ENCODE data around the gene SMOC1.

The SMOC1 gene

DNA sequence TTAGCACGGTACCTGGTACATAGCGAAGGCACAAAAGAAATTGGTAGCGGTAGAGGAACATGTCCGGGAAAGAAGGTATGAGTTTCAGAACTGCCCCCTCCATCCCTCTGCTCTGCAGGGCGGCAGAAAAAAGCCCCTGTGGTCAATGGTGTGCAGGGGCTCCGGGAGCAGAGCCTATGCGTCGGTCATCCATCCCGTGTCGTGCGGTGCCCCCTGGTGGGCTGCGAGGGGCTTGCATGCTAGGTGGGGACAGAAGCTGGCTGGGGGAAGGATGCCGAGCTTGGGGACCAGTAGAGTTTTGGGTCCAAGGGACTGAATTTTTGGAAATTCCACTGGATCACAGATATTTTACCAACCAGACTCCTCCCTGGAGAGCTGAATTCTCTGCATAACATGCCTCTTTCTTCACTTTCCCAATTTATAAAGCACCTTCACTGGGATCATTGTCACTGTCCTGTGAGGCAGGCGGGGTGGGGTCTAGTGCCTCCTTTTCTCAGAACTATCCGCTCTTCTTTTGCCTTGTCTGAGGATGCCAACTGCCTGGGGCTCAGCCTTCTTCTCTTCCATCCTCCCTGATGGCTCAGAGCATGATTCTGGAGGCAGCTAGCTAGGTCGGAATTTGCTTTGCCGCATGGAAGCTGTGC, 148.7 kb downstream of the SMOC1 start:
- H3K4me1 ChIP-seq (ENCODE audit: control insufficient read depth, insufficient read depth, low read length): peaks cover 23% of the 10 kb centered on the region
- H3K27ac ChIP-seq (ENCODE audit: insufficient read depth, low read depth, low read length, poor library complexity, severe bottlenecking): no peak overlapping the region
- H3K36me3 ChIP-seq (ENCODE audit: control insufficient read depth, insufficient read depth, low read length): peaks cover 15% of the 10 kb centered on the region
- H3K27me3 ChIP-seq (ENCODE audit: control insufficient read depth, insufficient read depth, low read length, poor library complexity, severe bottlenecking): no peaks in the 10 kb centered on the region
- H3K9me3 ChIP-seq (ENCODE audit: control insufficient read depth, low read length): no peaks in the 10 kb centered on the region
- WGBS, 2 experiments: 40 to 43% methylated on average over 17 of the region's 17 CpGs
- H3K4me3 ChIP-seq (ENCODE audit: insufficient read depth, low read depth, low read length): no peak overlapping the region

DNA sequence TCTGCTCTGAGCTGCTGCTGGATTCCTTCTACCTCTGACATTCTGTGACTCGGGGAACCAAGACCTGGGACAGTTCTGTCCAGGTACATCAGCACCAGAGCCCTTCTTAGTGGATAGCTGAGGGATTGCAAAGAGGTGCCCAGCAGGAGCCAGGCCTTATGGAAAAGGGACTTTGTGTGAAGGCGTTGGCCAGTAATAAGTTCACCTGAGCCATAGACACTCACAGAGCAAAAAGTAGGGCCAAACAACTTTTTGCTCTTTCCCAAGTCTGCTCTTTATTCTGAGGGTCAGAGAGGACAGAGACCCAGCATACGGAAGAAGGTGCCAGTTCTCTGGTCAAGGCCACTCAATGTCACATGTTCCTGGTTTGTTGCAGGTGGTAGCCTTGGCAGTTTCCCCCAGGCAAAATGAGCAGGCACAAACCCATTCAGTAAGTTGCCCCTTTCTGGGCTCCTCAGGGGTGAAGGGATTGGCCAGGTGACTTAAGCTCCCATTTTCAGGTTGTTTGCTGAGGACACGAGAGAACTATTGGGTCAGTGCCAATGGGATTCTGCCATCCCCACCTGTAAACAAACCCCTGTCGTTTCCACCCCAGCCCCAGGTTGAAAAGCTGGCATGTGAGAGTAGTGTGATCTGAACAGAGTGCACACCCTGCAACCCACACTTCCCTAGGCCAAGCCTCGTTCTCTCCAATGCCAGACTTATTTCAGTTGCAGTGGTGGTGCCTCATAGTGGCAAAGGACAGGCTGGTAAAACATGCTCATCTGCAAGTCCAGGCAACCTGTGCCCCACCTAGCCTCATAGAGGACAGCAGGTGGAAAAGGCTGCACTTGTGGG, 150.3 kb downstream of the SMOC1 start:
- no peak overlapping the region for H3K27ac ChIP-seq (ENCODE audit: insufficient read depth, low read depth, low read length, poor library complexity, severe bottlenecking)
- 90 to 93% methylated on average over 6 of the region's 6 CpGs for WGBS, 2 experiments
- H3K36me3 ChIP-seq (ENCODE audit: control insufficient read depth, insufficient read depth, low read length): no peaks in the 10 kb centered on the region

DNA sequence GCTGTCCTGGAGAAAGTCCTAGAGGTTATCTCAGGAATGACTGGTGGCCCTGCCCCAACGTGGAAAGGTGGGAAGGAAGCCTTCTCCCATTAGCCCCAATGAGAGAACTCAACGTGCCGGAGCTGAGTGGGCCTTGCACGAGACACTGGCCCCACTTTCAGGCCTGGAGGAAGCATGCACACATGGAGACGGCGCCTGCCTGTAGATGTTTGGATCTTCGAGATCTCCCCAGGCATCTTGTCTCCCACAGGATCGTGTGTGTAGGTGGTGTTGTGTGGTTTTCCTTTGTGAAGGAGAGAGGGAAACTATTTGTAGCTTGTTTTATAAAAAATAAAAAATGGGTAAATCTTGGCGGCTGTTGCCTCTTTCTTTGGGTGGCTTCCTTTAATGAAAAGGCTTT, 152.8 kb downstream of the SMOC1 start:
- 93 to 94% methylated on average over 9 of the region's 9 CpGs for WGBS, 2 experiments
- Histone ChIP-seq H3K4me1 (ENCODE audit: control insufficient read depth, insufficient read depth, low read length) (peaks cover 25% of the 10 kb centered on the region), H3K36me3 (ENCODE audit: control insufficient read depth, insufficient read depth, low read length) (no peaks in the 10 kb centered on the region), H3K4me3 (ENCODE audit: insufficient read depth, low read depth, low read length) (no peak overlapping the region), H3K27ac (ENCODE audit: insufficient read depth, low read depth, low read length, poor library complexity, severe bottlenecking) (peak overlapping the region; percentile 39), H3K27me3 (ENCODE audit: control insufficient read depth, insufficient read depth, low read length, poor library complexity, severe bottlenecking) (no peaks in the 10 kb centered on the region), H3K9me3 (ENCODE audit: control insufficient read depth, low read length) (no peaks in the 10 kb centered on the region)

More for the DNA sequence above, 150.3 kb downstream of the SMOC1 start:
- Histone ChIP-seq H3K4me3 (ENCODE audit: insufficient read depth, low read depth, low read length) (no peak overlapping the region), H3K9me3 (ENCODE audit: control insufficient read depth, low read length) (no peaks in the 10 kb centered on the region), H3K4me1 (ENCODE audit: control insufficient read depth, insufficient read depth, low read length) (peaks cover 25% of the 10 kb centered on the region), H3K27me3 (ENCODE audit: control insufficient read depth, insufficient read depth, low read length, poor library complexity, severe bottlenecking) (no peaks in the 10 kb centered on the region)

DNA sequence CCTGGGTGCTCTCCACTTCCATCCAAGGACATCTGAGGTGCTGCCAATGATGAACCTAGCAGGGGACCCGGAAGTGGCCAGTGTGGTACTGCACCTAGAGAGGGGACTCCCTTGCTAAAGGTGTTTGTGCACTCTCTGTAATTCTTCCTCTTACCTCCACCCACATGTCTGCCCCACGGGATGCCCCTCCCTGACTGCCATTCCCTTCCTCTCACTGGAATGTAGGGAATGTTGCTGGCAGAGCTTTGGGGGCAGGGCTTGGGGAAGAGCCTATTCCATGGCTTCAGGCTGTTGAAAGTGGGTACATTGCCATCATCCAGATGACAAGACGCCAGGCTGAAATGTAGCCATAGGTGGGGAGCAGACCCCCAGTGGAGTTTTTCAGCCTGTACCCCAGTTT, 153.2 kb downstream of the SMOC1 start:
- WGBS, 2 experiments: 60 to 65% methylated on average over 3 of the region's 3 CpGs
- Histone ChIP-seq H3K36me3 (ENCODE audit: control insufficient read depth, insufficient read depth, low read length) (no peaks in the 10 kb centered on the region), H3K27me3 (ENCODE audit: control insufficient read depth, insufficient read depth, low read length, poor library complexity, severe bottlenecking) (no peaks in the 10 kb centered on the region), H3K9me3 (ENCODE audit: control insufficient read depth, low read length) (no peaks in the 10 kb centered on the region), H3K4me1 (ENCODE audit: control insufficient read depth, insufficient read depth, low read length) (peaks cover 25% of the 10 kb centered on the region), H3K4me3 (ENCODE audit: insufficient read depth, low read depth, low read length) (no peak overlapping the region), H3K27ac (ENCODE audit: insufficient read depth, low read depth, low read length, poor library complexity, severe bottlenecking) (peak overlapping the region; percentile 39)

DNA sequence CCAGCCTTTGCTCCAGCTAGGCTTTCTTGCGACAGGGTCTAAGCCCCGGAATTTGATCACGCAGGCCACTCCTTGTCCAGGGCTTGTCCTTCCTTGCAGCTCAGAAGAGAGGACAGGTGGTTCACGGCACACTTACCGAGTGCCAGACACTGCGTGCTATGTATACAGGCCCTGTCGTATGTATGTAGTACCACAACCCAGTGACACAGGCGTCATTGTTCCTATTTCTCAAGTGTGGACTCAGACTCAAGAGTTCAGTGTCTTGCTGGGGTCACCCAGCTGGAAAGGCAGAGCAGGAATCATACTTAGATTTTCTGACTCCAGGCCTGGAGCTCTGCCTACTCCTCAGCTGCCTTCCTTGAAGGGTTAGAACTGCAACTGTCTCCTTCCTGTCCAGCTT, 153.9 kb downstream of the SMOC1 start:
- Histone ChIP-seq H3K27me3 (ENCODE audit: control insufficient read depth, insufficient read depth, low read length, poor library complexity, severe bottlenecking) (no peaks in the 10 kb centered on the region), H3K36me3 (ENCODE audit: control insufficient read depth, insufficient read depth, low read length) (no peaks in the 10 kb centered on the region), H3K9me3 (ENCODE audit: control insufficient read depth, low read length) (no peaks in the 10 kb centered on the region), H3K4me1 (ENCODE audit: control insufficient read depth, insufficient read depth, low read length) (peaks cover 24% of the 10 kb centered on the region), H3K4me3 (ENCODE audit: insufficient read depth, low read depth, low read length) (no peak overlapping the region), H3K27ac (ENCODE audit: insufficient read depth, low read depth, low read length, poor library complexity, severe bottlenecking) (peak overlapping the region; percentile 5)
- 89 to 90% methylated on average over 8 of the region's 8 CpGs for WGBS, 2 experiments

DNA sequence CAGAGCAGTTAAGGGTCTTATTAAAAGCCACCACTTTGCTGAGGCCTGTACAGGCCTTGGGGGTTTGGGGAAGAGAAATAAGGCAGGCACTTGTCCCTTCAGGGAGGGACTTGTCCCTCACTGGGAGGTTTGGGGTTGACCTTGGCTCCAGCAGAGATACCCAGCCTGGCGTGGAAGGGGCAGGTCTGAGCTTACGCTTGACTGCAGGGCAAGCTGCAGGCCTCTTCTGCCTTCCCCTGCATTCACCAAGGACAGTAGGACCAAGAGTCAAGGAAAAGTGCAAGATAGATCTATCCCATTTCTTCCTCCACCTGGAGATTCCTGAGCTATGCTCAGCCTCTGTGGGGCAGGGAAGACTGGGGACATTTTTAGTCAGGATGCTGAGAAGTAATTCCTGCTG, 154.3 kb downstream of the SMOC1 start:
- Histone ChIP-seq H3K27ac (ENCODE audit: insufficient read depth, low read depth, low read length, poor library complexity, severe bottlenecking) (no peak overlapping the region), H3K27me3 (ENCODE audit: control insufficient read depth, insufficient read depth, low read length, poor library complexity, severe bottlenecking) (no peaks in the 10 kb centered on the region), H3K9me3 (ENCODE audit: control insufficient read depth, low read length) (no peaks in the 10 kb centered on the region), H3K36me3 (ENCODE audit: control insufficient read depth, insufficient read depth, low read length) (no peaks in the 10 kb centered on the region), H3K4me1 (ENCODE audit: control insufficient read depth, insufficient read depth, low read length) (peaks cover 20% of the 10 kb centered on the region), H3K4me3 (ENCODE audit: insufficient read depth, low read depth, low read length) (no peak overlapping the region)
- 91% methylated on average over 2 of the region's 2 CpGs for WGBS, 2 experiments

DNA sequence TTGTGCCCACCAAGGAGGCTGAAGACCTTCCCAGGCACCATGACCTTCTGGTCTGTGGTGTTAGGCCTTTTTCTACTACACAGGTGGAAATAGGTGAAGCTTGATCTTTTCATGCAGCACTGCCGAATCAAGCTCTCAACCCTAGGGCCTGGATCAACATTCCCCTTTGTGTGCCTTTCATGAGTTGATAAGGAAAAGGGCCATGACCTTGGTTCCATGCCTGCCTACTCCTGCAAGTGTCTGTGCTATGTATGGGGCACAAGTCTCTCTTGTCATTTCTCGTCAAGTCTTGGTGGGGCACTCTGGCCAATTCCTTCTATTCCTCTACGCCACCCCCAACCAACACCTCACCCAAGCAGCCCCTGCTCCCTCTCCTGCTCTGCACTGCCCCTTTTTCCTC, 155.0 kb downstream of the SMOC1 start:
- H3K4me1 ChIP-seq (ENCODE audit: control insufficient read depth, insufficient read depth, low read length): peaks cover 16% of the 10 kb centered on the region
- no peak overlapping the region for H3K4me3 ChIP-seq (ENCODE audit: insufficient read depth, low read depth, low read length)
- no peaks in the 10 kb centered on the region for H3K9me3 ChIP-seq (ENCODE audit: control insufficient read depth, low read length)
- no peaks in the 10 kb centered on the region for H3K27me3 ChIP-seq (ENCODE audit: control insufficient read depth, insufficient read depth, low read length, poor library complexity, severe bottlenecking)
- H3K27ac ChIP-seq (ENCODE audit: insufficient read depth, low read depth, low read length, poor library complexity, severe bottlenecking): no peak overlapping the region
- no peaks in the 10 kb centered on the region for H3K36me3 ChIP-seq (ENCODE audit: control insufficient read depth, insufficient read depth, low read length)
- 94 to 97% methylated on average over 3 of the region's 3 CpGs for WGBS, 2 experiments

DNA sequence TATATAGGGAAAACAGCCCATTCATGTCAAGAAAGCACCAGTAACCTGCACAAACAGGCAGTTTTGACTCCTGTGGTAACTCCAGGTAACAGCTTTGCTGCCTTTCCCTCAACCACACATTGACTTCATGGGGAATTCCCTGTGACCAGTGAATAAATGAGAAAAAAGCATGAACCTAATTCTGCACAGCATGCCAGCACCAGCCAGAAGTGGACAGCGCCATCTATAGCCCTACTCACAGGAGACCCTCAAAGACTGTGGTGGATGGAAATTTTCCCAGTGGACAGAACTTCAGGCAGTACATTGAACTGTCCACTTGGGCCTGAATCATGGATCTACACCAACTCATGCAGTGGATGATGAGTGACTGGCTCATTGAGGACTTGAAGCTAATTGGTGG, 157.4 kb downstream of the SMOC1 start:
- Histone ChIP-seq H3K27ac (ENCODE audit: insufficient read depth, low read depth, low read length, poor library complexity, severe bottlenecking) (no peak overlapping the region), H3K36me3 (ENCODE audit: control insufficient read depth, insufficient read depth, low read length) (no peaks in the 10 kb centered on the region), H3K9me3 (ENCODE audit: control insufficient read depth, low read length) (no peaks in the 10 kb centered on the region), H3K27me3 (ENCODE audit: control insufficient read depth, insufficient read depth, low read length, poor library complexity, severe bottlenecking) (no peaks in the 10 kb centered on the region), H3K4me1 (ENCODE audit: control insufficient read depth, insufficient read depth, low read length) (peaks cover 14% of the 10 kb centered on the region), H3K4me3 (ENCODE audit: insufficient read depth, low read depth, low read length) (no peak overlapping the region)
- WGBS, 2 experiments: 75 to 79% methylated on average over 1 of the region's 1 CpG

DNA sequence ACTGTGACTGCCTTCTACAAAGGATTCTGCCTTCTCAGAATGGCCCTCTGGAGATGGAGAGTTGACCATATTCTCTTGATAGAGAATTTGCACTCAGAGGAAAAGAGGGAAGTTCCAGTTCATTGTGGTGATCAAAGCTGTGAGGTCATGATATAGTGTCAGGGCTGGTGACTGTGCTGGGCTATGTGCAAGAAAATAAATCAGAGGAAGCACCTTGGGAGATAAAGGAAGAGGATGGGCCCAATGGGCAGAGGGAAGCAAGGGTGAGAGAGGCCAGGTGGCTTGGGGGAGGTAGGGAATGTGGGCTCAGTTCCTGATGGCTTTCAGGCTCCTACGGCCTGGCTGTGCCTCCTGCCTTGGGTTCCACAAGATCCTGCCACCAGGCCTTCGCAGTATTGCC, 163.8 kb downstream of the SMOC1 start:
- Histone ChIP-seq H3K27ac (ENCODE audit: insufficient read depth, low read depth, low read length, poor library complexity, severe bottlenecking) (no peak overlapping the region), H3K27me3 (ENCODE audit: control insufficient read depth, insufficient read depth, low read length, poor library complexity, severe bottlenecking) (peaks cover 4% of the 10 kb centered on the region), H3K36me3 (ENCODE audit: control insufficient read depth, insufficient read depth, low read length) (no peaks in the 10 kb centered on the region), H3K4me1 (ENCODE audit: control insufficient read depth, insufficient read depth, low read length) (no peaks in the 10 kb centered on the region), H3K4me3 (ENCODE audit: insufficient read depth, low read depth, low read length) (no peak overlapping the region), H3K9me3 (ENCODE audit: control insufficient read depth, low read length) (no peaks in the 10 kb centered on the region)
- 96 to 97% methylated on average over 2 of the region's 2 CpGs for WGBS, 2 experiments

DNA sequence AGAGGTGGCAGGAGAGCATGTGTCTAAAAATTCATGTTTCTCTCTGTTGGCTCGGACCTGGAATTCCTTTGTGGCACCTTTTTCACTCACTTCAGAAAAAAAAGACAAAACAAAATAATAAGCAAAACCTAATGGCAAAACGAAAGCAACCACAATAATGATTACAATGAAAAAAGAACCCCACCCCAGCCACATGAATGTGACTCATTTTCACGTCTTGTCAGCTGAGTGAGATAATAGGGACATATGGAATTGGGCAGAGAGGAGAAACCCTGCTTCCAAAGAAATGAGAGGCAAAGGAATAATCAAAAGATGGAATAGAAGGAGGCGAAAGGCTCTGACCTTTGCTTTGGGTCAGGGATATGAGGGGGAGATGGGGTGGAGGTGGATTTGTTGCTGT, 166.1 kb downstream of the SMOC1 start:
- no peaks in the 10 kb centered on the region for H3K36me3 ChIP-seq (ENCODE audit: control insufficient read depth, insufficient read depth, low read length)
- H3K4me1 ChIP-seq (ENCODE audit: control insufficient read depth, insufficient read depth, low read length): peaks cover 6% of the 10 kb centered on the region
- WGBS, 2 experiments: 92 to 97% methylated on average over 4 of the region's 4 CpGs
- H3K27ac ChIP-seq (ENCODE audit: insufficient read depth, low read depth, low read length, poor library complexity, severe bottlenecking): no peak overlapping the region
- H3K4me3 ChIP-seq (ENCODE audit: insufficient read depth, low read depth, low read length): no peak overlapping the region
- peaks cover 4% of the 10 kb centered on the region for H3K27me3 ChIP-seq (ENCODE audit: control insufficient read depth, insufficient read depth, low read length, poor library complexity, severe bottlenecking)
- H3K9me3 ChIP-seq (ENCODE audit: control insufficient read depth, low read length): no peaks in the 10 kb centered on the region
